Measurements from ENCODE around the gene TNFAIP6.
"Not testable (repeated sequence)": the region's sequence is repeated elsewhere in the genome, so short reads cannot be mapped to it uniquely, and the experiment has no call there.

The TNFAIP6 gene

GRCh38 chr2:151388011-151388410 lies 30.6 kb downstream of the TNFAIP6 start:
- no peak for TF ChIP-seq POLR2A (IDR thresholded peaks at IDR 0.05; ENCODE audit: low read depth, low read length)
- FAIRE-seq (no peak), DNase-seq (ENCODE audit: insufficient read length, low spot score) (no peak)

GRCh38 chr2:151391436-151391835 lies 34.0 kb downstream of the TNFAIP6 start:
- DNase-seq (ENCODE audit: insufficient read length, low spot score) (no peak), FAIRE-seq (no peak)
- no peak for TF ChIP-seq POLR2A (IDR thresholded peaks at IDR 0.05; ENCODE audit: low read depth, low read length)

DNA sequence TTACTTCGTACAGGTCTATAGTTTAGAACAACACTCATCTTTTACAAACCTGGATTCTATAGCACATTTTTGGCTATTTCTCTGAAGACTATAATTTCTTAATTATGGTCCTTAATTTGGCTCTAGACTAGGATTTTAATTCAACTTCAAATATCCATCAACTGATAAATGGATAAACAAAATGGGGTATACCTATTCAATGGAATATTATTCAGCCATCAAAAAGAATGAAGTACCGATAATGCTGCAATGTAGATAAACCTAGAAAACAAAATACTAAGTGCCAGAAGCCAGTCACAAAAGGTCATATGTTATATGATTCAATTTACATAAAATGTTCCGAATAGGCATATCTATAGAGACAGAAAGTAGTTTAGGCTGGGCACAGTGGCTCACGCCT lies 37.1 kb downstream of the TNFAIP6 start:
- TF ChIP-seq POLR2A (IDR thresholded peaks at IDR 0.05; ENCODE audit: low read depth, low read length) = no peak
- FAIRE-seq (no peak), DNase-seq (ENCODE audit: insufficient read length, low spot score) (no peak)

DNA sequence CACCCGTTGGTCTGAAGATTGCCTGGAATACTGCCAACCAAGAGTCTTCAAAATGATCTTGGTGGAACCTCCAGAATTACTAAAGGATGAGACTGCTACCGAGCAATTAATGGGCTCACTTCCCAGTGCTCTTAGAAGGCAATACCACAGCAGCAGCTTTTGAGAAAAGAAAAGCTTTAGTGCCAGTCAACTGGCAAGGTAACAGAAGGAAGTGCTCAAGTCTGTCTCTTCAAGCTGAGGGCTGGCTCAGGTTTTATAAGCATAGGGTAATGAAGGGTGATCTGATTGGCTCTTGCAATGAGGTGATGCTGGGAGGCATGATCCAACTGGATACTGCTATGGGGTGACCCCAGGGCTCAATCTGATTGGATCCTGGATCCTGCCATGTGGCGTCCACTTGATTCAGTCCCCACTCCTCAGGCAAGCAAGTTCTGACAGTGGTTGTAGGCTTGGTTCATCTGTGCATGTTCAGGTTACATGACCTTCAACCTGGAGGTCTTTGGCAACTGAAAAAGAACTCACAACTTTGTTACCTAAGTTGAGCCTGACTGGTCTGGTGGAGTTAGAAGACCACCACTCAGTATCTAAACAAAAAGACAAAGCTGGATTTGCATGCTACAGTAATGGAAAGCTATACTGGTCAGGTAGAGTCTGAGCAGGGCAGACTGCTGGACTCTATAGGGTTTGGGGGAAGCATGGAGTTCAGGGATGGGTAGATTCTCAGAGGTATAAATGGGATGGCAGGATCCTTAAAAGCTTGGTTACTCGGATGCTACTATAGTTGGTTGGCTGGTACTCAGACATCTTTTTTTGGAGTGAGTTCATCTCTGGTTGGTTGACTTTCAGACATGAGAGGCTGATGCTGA lies 38.4 kb downstream of the TNFAIP6 start:
- DNase-seq (ENCODE audit: insufficient read length, low spot score) = no peak
- TF ChIP-seq POLR2A (IDR thresholded peaks at IDR 0.05; ENCODE audit: low read depth, low read length) = no peak
- FAIRE-seq = no peak

DNA sequence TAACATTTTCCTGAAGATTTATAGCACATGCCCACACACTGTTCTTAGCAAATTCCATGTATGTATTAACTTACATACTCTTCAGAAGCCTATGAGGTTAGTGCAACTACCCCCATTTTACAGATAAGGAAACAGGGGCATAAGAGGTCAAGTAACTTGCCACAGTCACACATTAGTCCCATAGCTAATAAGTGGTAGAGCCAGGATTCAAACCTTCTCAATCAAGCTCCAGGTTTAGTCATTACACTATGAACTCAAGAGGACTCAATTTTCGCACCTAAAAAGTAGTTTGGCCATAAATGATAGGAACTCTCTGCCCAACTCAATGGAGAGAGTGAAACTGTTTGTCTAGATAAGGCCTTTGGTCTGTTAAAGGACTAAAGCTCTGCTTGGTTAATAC lies 42.6 kb downstream of the TNFAIP6 start:
- no peak for DNase-seq (ENCODE audit: insufficient read length, low spot score)
- FAIRE-seq = no peak
- TF ChIP-seq POLR2A (IDR thresholded peaks at IDR 0.05; ENCODE audit: low read depth, low read length) = no peak

- DNase-seq (ENCODE audit: insufficient read length, low spot score) (no peak), FAIRE-seq (no peak)
- no peak for TF ChIP-seq POLR2A (IDR thresholded peaks at IDR 0.05; ENCODE audit: low read depth, low read length)
These were observed 43.8 kb downstream of the TNFAIP6 start for GRCh38 chr2:151401149-151401548.

GRCh38 chr2:151403914-151404313 lies 46.5 kb downstream of the TNFAIP6 start:
- FAIRE-seq = no peak
- TF ChIP-seq POLR2A (IDR thresholded peaks at IDR 0.05; ENCODE audit: low read depth, low read length) = no peak

DNA sequence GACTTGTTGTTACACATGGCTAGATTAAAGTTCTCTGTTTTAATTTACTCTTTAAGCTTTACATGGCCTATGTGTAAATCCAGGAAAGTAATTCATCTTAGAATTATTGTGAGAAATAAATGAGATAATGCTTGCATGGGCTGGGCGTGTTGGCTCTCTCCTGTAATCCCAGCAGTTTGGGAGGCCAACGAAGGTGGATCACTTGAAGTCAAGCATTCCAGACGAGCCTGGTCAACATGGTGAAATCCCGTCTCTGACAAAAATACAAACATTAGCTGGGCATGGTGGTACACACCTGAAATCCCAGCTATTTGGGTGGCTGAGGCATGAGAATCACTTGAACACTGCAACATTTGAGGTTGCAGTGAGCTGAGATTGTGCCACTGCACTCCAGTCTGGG lies 48.0 kb downstream of the TNFAIP6 start:
- no peak for TF ChIP-seq POLR2A (IDR thresholded peaks at IDR 0.05; ENCODE audit: low read depth, low read length)
- no peak for DNase-seq (ENCODE audit: insufficient read length, low spot score)
- FAIRE-seq = no peak

More at GRCh38 chr2:151403914-151404313, 46.5 kb downstream of the TNFAIP6 start:
- no peak for DNase-seq (ENCODE audit: insufficient read length, low spot score)

- DNase-seq (ENCODE audit: insufficient read length, low spot score) (no peak), FAIRE-seq (no peak)
- TF ChIP-seq POLR2A (IDR thresholded peaks at IDR 0.05; ENCODE audit: low read depth, low read length) = no peak
These were observed 49.9 kb downstream of the TNFAIP6 start for GRCh38 chr2:151407281-151407680.

GRCh38 chr2:151408788-151409600 lies 51.6 kb downstream of the TNFAIP6 start:
- no peak for TF ChIP-seq POLR2A (IDR thresholded peaks at IDR 0.05; ENCODE audit: low read depth, low read length)
- no peak for FAIRE-seq
- DNase-seq (ENCODE audit: insufficient read length, low spot score) = no peak

DNA sequence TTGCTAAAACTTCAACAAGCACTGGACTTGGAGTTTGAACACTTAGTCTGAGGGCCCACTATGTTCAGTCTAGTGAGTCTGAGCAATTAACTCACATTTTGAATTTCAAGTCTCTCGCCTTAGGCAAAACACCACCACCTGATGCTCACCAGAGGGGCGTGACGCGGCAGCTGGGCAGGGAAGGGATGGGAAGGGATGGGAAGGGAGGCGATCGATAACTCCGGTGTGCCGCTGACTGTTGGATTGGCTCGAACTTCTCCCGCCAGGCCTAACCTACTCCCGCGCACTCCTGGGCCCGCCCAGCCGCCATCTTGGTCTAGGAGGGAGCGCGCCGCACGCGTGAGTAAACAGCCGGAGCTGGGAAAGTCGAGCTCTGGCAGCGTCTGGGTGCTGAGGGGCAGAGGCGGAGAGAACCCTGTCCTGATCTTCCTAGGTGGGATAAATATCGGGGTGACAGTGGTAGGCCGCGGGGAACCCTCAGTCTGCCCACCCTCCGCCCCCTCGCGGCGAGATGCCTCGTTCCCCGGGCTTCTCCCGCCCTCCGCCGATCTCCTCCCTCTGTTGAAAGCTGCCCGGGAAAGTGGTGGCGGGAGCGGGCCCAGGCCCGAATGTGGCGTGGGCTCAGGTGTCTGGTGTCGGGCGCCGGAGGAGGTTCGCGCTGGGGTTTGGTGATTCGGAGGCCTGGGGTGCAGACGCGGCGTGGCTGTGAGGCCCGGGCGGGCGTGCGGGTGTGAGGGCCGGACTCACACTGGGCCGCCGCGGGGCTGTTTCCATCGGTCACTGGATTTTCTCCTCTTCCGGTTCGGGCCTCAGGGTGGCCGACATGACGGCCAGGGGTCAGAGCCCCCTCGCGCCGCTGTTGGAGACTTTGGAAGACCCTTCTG lies 52.5 kb downstream of the TNFAIP6 start, which contains the start of gene RIF1:
TSS of gene RIF1 (plus strand) at position 302 of the 884 bp plus-strand sequence. CDS start at position 824, 522 bp downstream.
- DNase-seq (ENCODE audit: insufficient read length, low spot score) (peak; percentile 82), FAIRE-seq (peak; percentile 97)
- TF ChIP-seq POLR2A (IDR thresholded peaks at IDR 0.05; ENCODE audit: low read depth, low read length) = peak; percentile 51

DNA sequence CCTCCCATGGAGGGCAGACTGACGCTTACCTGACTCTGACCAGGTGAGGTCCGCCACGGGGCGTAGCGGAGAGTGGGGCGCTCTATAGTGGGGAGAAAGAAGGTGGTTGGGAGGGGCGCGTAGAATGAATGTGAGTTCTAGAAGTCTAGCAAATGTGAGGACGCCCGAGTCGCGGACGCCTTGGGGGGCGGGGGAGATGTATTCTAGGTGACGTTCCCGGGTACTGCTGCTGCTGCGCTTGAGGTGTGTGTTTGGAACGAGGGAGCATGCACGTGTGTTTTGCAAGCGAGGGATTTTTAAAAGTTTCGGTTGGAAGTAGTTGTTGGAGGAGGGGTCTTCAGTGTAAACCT lies 53.1 kb downstream of the TNFAIP6 start:
- FAIRE-seq (no peak), DNase-seq (ENCODE audit: insufficient read length, low spot score) (peak; percentile 23)
- no peak for TF ChIP-seq POLR2A (IDR thresholded peaks at IDR 0.05; ENCODE audit: low read depth, low read length)

- FAIRE-seq (no peak), DNase-seq (ENCODE audit: insufficient read length, low spot score) (no peak)
- TF ChIP-seq POLR2A (IDR thresholded peaks at IDR 0.05; ENCODE audit: low read depth, low read length) = no peak
These were observed 60.3 kb downstream of the TNFAIP6 start for GRCh38 chr2:151417650-151418049.

DNA sequence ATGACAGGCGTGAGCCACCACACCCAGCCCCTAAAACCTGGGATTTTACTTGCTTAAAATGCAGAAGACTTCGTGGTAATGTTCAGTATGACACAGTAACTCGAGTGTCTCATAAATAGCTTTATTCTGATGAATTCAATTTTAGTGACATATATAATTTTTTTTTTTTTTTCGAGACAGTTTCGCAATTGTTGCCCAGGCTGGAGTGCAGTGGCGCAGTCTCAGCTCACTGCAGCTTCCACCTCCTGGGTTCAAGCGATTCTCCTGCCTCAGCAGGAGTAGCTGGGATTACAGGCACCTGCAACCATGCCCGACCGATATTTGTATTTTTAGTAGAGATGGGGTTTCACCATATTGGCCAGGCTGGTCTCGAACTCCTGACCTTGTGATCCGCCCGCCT lies 64.3 kb downstream of the TNFAIP6 start:
- DNase-seq (ENCODE audit: insufficient read length, low spot score); FAIRE-seq: not testable (repeated sequence)
